GM12878 (cell line): ENCODE measurements around the gene MIEF1. TPM values are rescaled to one million over a fixed set of nuclear protein-coding genes. Genes with fewer than 3 reads are reported as not detected.

Source experiments
- ATAC-seq: fragments of 200-7000 bp; cut with Tn5 transposase; 3 replicates; pipeline ENCODE4 v1.9.1; 2020; ENCODE audit warnings: mild to moderate bottlenecking, moderate library complexity
- BruUV-seq: library from RNA; stranded (reverse); fragments of 400-500 nt; replicated peaks from 2 replicates; lab custom pipeline; 2021; lab: Mats Ljungman, UMichigan
- CTCF ChIA-PET: fragments of 300-600 bp; sonication (Branson Sonifier 250); formaldehyde crosslinking; extraction: SDS; loops from one replicate; lab custom pipeline; 2021; ENCODE audit warnings: inconsistent platforms; lab: Yijun Ruan, JAX
- POLR2A ChIA-PET: fragments of 350-600 bp; formaldehyde crosslinking; extraction: SDS; loops from one replicate; lab custom pipeline; 2021; ENCODE audit warnings: inconsistent platforms; lab: Charles Lee
- RAD21 ChIA-PET: fragments of 300-600 bp; sonication (Branson Sonifier 250); formaldehyde crosslinking; loops from one replicate; lab custom pipeline; 2023; ENCODE audit warnings: antibody characterized with exemption; ENCODE audit not compliant: unreplicated experiment; lab: Charles Lee
- SMC1A ChIA-PET: fragments of 300-600 bp; sonication (Branson Sonifier 250); formaldehyde crosslinking; loops from one replicate; lab custom pipeline; 2023; ENCODE audit not compliant: unreplicated experiment, uncharacterized antibody; lab: Charles Lee
- DNase-seq: peaks from one replicate; pipeline ENCODE4 v3.0.0-alpha.2; 2011; ENCODE audit warnings: low read depth, low spot score
- FAIRE-seq: peaks from 3 replicates; lab custom pipeline; 2011; peaks lifted over from hg19 to GRCh38; lab: Jason Lieb, UNC
- H2AFZ ChIP-seq: 2 replicates; pipeline ENCODE4 v1.6.0; 2011; ENCODE audit warnings: low read depth, low read length, control low read depth; ENCODE audit not compliant: control insufficient read depth
- H3K27ac ChIP-seq: 2 replicates; pipeline ENCODE4 v1.5.1; 2011; ENCODE audit warnings: control low read depth; ENCODE audit not compliant: control insufficient read depth, insufficient read depth
- H3K27me3 ChIP-seq, 2 experiments: replicated peaks in 1 of 2; 2 replicates each; pipeline versions ENCODE4 v1.6.0 to v1.6.1; 2011; ENCODE audit warnings: low read length in 1 of 2; ENCODE audit not compliant: control insufficient read depth in 2 of 2, insufficient read depth in 2 of 2
- H3K36me3 ChIP-seq, 2 experiments: 2 replicates each; pipeline ENCODE4 v1.5.1; 2011; ENCODE audit warnings: low read length in 1 of 2; ENCODE audit not compliant: control insufficient read depth in 2 of 2, insufficient read depth in 2 of 2
- H3K4me1 ChIP-seq: 2 replicates; pipeline ENCODE4 v1.6.1; 2011; ENCODE audit warnings: mild to moderate bottlenecking, low read length, moderate library complexity, mixed read lengths; ENCODE audit not compliant: control insufficient read depth, insufficient read depth
- H3K4me2 ChIP-seq: 2 replicates; pipeline ENCODE4 v1.6.0; 2011; ENCODE audit warnings: control low read depth; ENCODE audit not compliant: control insufficient read depth, insufficient read depth
- H3K4me3 ChIP-seq: fragments of 200-600 bp; sonication (generic); 2 replicates; pipeline ENCODE4 v1.5.1; 2016
- H3K79me2 ChIP-seq: 2 replicates; pipeline ENCODE4 v1.6.0; 2011; ENCODE audit warnings: low read length; ENCODE audit not compliant: control insufficient read depth, insufficient read depth
- H3K9ac ChIP-seq: 2 replicates; pipeline ENCODE4 v1.8.0; 2011; ENCODE audit warnings: low read length, control low read depth, mixed read lengths; ENCODE audit not compliant: control insufficient read depth, insufficient read depth
- H3K9me3 ChIP-seq: replicated peaks from 3 replicates; pipeline ENCODE4 v1.5.1; 2011; ENCODE audit warnings: mild to moderate bottlenecking, low read length; ENCODE audit not compliant: control insufficient read depth, insufficient read depth
- H4K20me1 ChIP-seq: 2 replicates; pipeline ENCODE4 v1.6.0; 2011; ENCODE audit not compliant: control insufficient read depth, insufficient read depth
- IRF4 ChIP-seq: IDR thresholded peaks from 2 replicates; pipeline ENCODE4 v1.6.1; 2011; ENCODE audit warnings: low read depth, low read length
- PBX3 ChIP-seq: IDR thresholded peaks from 2 replicates; pipeline ENCODE4 v1.6.1; 2011; ENCODE audit warnings: mild to moderate bottlenecking, low read depth, low read length, moderate library complexity; ENCODE audit not compliant: insufficient replicate concordance
- RAD51 ChIP-seq: fragments of 450-650 bp; IDR thresholded peaks from 2 replicates; pipeline ENCODE4 v1.6.1; 2016; ENCODE audit warnings: moderate library complexity, mild to moderate bottlenecking, inconsistent platforms
- RB1 ChIP-seq: fragments of 450-650 bp; formaldehyde crosslinking; IDR thresholded peaks from 2 replicates; pipeline ENCODE4 v1.6.1; 2017; ENCODE audit warnings: mild to moderate bottlenecking, borderline replicate concordance
- REST ChIP-seq: IDR thresholded peaks from 2 replicates; pipeline ENCODE4 v1.6.1; 2012; ENCODE audit warnings: mild to moderate bottlenecking, low read depth, low read length
- SMAD5 ChIP-seq: IDR thresholded peaks from 2 replicates; pipeline ENCODE4 v1.6.1; 2016; ENCODE audit warnings: antibody characterized with exemption, low read depth
- SREBF2 ChIP-seq: IDR thresholded peaks from 2 replicates; pipeline ENCODE4 v1.6.1; 2012; ENCODE audit warnings: mild to moderate bottlenecking, low read length
- WGBS: methylation state at CpG from one replicate; pipeline ENCODE4 v1.1.6; 2016; ENCODE audit warnings: low lambda C conversion rate; ENCODE audit not compliant: insufficient replicate concordance, insufficient coverage; ENCODE audit errors: missing lambda C conversion rate; 5-methylcytosine and 5-hydroxymethylcytosine counted together
- in situ Hi-C: fragments of 300-500 bp; cut with MboI; formaldehyde crosslinking; loops from 9 replicates; pipeline ENCODE4 v1.14.3; 2018; ENCODE audit warnings: mixed read lengths
- intact Hi-C: fragments of 100-400 bp; cut with micrococcal nuclease; formaldehyde crosslinking; loops from one replicate; pipeline ENCODE4 v1.14.2; 2022; ENCODE audit not compliant: unreplicated experiment
- polyA plus RNA-seq, 11 experiments: library from polyadenylated mRNA; depleted of rRNA in 4 of 11; unstranded in 6 of 11; stranded (reverse) in 5 of 11; fragments of >200 nt; fragmentation: Nextera tagmentation in 4 of 11; fragmentation: Illumina TruSeq in 1 of 11; extraction: Ambion mirVana in 4 of 11; extraction: Trizol in 1 of 11; gene quantifications; 1 replicate in 1 of 11; 2 replicates in 10 of 11; pipeline versions ENCODE4 v1.2.1 to v1.2.3, GENCODE V29; 2011 to 2016; ENCODE audit warnings: inconsistent platforms in 2 of 11, missing spikeins in 2 of 11, low read depth in 1 of 11
- total RNA-seq, 4 experiments: library from RNA; depleted of rRNA in 3 of 4; stranded (reverse); fragments of >200 nt in 3 of 4; fragmentation: Illumina TruSeq in 1 of 4; extraction: Trizol in 1 of 4; gene quantifications; 2 replicates each; pipeline versions ENCODE4 v1.2.1 to v1.2.3, GENCODE V29; 2013 to 2021

MIEF1 gene
- total and polyA plus RNA-seq, 10 of the 15 experiments (the other 5 are each of a cell fraction or from before 2014, with no cell fraction given) = 12.4 to 52.3 (median 29.3) TPM

GRCh38 chr22:39477542-39477941 lies 24.5 kb upstream of the MIEF1 start:
- BruUV-seq = no TSS peak
- intact Hi-C loops (no loop called here), in situ Hi-C loops (no loop called here)
- no peak overlapping the region for H2AFZ ChIP-seq
- WGBS = 96% methylated on average over 9 of the region's 9 CpGs
- no peaks in the 10 kb centered on the region for H3K27me3 ChIP-seq
- H3K79me2 ChIP-seq = peaks cover 8% of the 10 kb centered on the region
- ChIA-PET SMC1A (interaction anchor here (0.6 kb wide), 1 partner anchor 1878 kb away, joined by 3 read pairs; no protein-coding TSS in a partner anchor), CTCF (interaction anchor here (0.6 kb wide), 2 partner anchors 42 to 157 kb away, joined by 3 read pairs; no protein-coding TSS in a partner anchor), POLR2A (no interaction called here), RAD21 (interaction anchor here (1.4 kb wide), 1 partner anchor 78 kb away, joined by 3 read pairs; the partner anchor contains the start of gene TAB1)
- no peak overlapping the region for H3K4me3 ChIP-seq
- no peak overlapping the region for H3K9ac ChIP-seq
- H3K27ac ChIP-seq = no peak overlapping the region
- no peak for FAIRE-seq
- no peaks in the 10 kb centered on the region for H4K20me1 ChIP-seq
- no peak overlapping the region for H3K4me2 ChIP-seq
- no peak for DNase-seq
- peaks cover 13 to 43% of the 10 kb centered on the region in 2 experiments; a peak in 3 of 4 replicates for H3K36me3 ChIP-seq
- H3K9me3 ChIP-seq = no peaks in the 10 kb centered on the region
- no peak for ATAC-seq
- TF ChIP-seq SREBF2 (no peak), RB1 (no peak)
- peaks cover 3% of the 10 kb centered on the region for H3K4me1 ChIP-seq

DNA sequence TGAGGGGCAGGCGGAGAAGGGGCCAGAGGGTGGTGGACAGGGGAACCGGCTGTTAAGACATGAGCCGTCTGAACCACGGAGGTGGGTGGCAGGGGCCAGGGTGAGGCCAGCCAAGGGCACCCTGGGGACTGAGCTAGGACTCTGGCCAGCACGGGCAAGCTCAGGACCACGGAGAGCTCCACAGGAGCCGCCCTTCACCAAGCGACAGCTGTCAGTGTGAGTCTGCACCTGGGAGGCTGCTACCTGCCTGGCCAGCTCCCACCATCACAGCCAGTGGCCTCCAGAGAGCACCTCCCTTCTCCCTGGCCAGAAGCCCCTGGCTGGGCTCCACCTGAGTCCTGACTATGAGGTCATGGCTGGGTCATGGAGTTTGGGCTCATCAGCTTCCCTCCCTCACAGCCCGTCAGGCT lies 23.6 kb upstream of the MIEF1 start:
- Histone ChIP-seq H3K36me3 (peaks cover 8 to 40% of the 10 kb centered on the region in 2 experiments; a peak in 3 of 4 replicates), H3K4me3 (no peak overlapping the region), H3K27ac (no peak overlapping the region), H2AFZ (no peak overlapping the region), H3K9ac (no peak overlapping the region), H3K79me2 (peaks cover 1% of the 10 kb centered on the region), H3K9me3 (no peaks in the 10 kb centered on the region)
- 96% methylated on average over 9 of the region's 9 CpGs for WGBS
- intact Hi-C loops = no loop called here
- ChIA-PET POLR2A (no interaction called here), RAD21 (interaction anchor here (0.5 to 1.4 kb wide), 2 partner anchors 37 to 79 kb away, joined by 3 read pairs; partner anchors contain the start of gene TAB1)
- no peak for DNase-seq
- FAIRE-seq = no peak
- no TSS peak for BruUV-seq
- no peak for TF ChIP-seq SMAD5
- peak; percentile 81 for TF ChIP-seq REST
- TF ChIP-seq IRF4 = no peak
- TF ChIP-seq RAD51 = no peak
- no peak for TF ChIP-seq PBX3
- TF ChIP-seq, all 136 proteins: peak for 1
- no peaks in the 10 kb centered on the region for H3K4me1 ChIP-seq
- H3K27me3 ChIP-seq = no peaks in the 10 kb centered on the region
- H4K20me1 ChIP-seq = no peaks in the 10 kb centered on the region
- ChIA-PET SMC1A (interaction anchor here (1.2 kb wide), 1 partner anchor 18 kb away, joined by 3 read pairs; no protein-coding TSS in a partner anchor), CTCF (interaction anchor here (0.6 to 1.1 kb wide), 3 partner anchors 15 to 43 kb away, joined by 3 to 4 read pairs (median 3); no protein-coding TSS in a partner anchor)
- in situ Hi-C loops = no loop called here
- ATAC-seq = peak; percentile 27; the same call in 1 of the 3 replicates
- H3K4me2 ChIP-seq = no peak overlapping the region
